Astrocyte (in vitro differentiated cells and primary cell): ENCODE data around the gene F5. TPM values are rescaled to one million over a fixed set of nuclear protein-coding genes. Genes with fewer than 3 reads are reported as not detected.
A peak's percentile ranks its signal among the peaks of the same experiment; 100 is the strongest.

Source experiments
- DNase-seq: peaks from one replicate; pipeline ENCODE4 v3.0.0-alpha.2; 2010; ENCODE audit warnings: low read depth
- FAIRE-seq: peaks from 2 replicates; lab custom pipeline; 2011; peaks lifted over from hg19 to GRCh38; lab: Jason Lieb, UNC
- H2AFZ ChIP-seq: 2 replicates; pipeline ENCODE4 v1.6.0; 2012; ENCODE audit warnings: low read depth, low read length, inconsistent platforms
- H3K27ac ChIP-seq: 2 replicates; pipeline ENCODE4 v1.5.1; 2011; ENCODE audit warnings: low read depth, low read length, inconsistent platforms
- H3K27me3 ChIP-seq: 2 replicates; pipeline ENCODE4 v1.6.0; 2011; ENCODE audit warnings: low read length, inconsistent platforms; ENCODE audit not compliant: insufficient read depth
- H3K36me3 ChIP-seq: 2 replicates; pipeline ENCODE4 v1.5.1; 2011; ENCODE audit warnings: low read length, inconsistent platforms; ENCODE audit not compliant: insufficient read depth
- H3K4me1 ChIP-seq: 2 replicates; pipeline ENCODE4 v1.5.1; 2011; ENCODE audit warnings: low read length, inconsistent platforms; ENCODE audit not compliant: insufficient read depth
- H3K4me2 ChIP-seq: 2 replicates; pipeline ENCODE4 v1.6.0; 2012; ENCODE audit warnings: low read length, inconsistent platforms
- H3K4me3 ChIP-seq: 2 replicates; pipeline ENCODE4 v1.5.1; 2011; ENCODE audit warnings: low read depth, mild to moderate bottlenecking, low read length, inconsistent platforms; ENCODE audit not compliant: insufficient read depth
- H3K79me2 ChIP-seq: 2 replicates; pipeline ENCODE4 v1.6.0; 2012; ENCODE audit warnings: mild to moderate bottlenecking, low read length, inconsistent platforms; ENCODE audit not compliant: insufficient read depth
- H3K9ac ChIP-seq: 2 replicates; pipeline ENCODE4 v1.6.0; 2012; ENCODE audit warnings: mild to moderate bottlenecking, low read length, inconsistent platforms
- H3K9me3 ChIP-seq: 2 replicates; pipeline ENCODE4 v1.5.1; 2012; ENCODE audit warnings: low read depth, mild to moderate bottlenecking, low read length, inconsistent platforms; ENCODE audit not compliant: insufficient read depth
- H4K20me1 ChIP-seq: 2 replicates; pipeline ENCODE4 v1.6.0; 2012; ENCODE audit warnings: low read length, inconsistent platforms; ENCODE audit not compliant: insufficient read depth
- H3K27ac Mint-ChIP-seq: one replicate; pipeline ENCODE4 v1.8.0; 2021; ENCODE audit warnings: mild to moderate bottlenecking, mixed read lengths; ENCODE audit not compliant: unreplicated experiment
- H3K27me3 Mint-ChIP-seq: one replicate; pipeline ENCODE4 v1.8.0; 2021; ENCODE audit warnings: low read depth, mixed read lengths; ENCODE audit not compliant: unreplicated experiment
- H3K36me3 Mint-ChIP-seq: one replicate; pipeline ENCODE4 v1.8.0; 2021; ENCODE audit warnings: low read depth, mixed read lengths; ENCODE audit not compliant: unreplicated experiment
- H3K4me1 Mint-ChIP-seq: one replicate; pipeline ENCODE4 v1.8.0; 2021; ENCODE audit warnings: low read depth, mixed read lengths; ENCODE audit not compliant: unreplicated experiment
- H3K4me3 Mint-ChIP-seq: one replicate; pipeline ENCODE4 v1.8.0; 2021; ENCODE audit warnings: mild to moderate bottlenecking, moderate library complexity, mixed read lengths; ENCODE audit not compliant: unreplicated experiment
- H3K9me3 Mint-ChIP-seq: one replicate; pipeline ENCODE4 v1.8.0; 2021; ENCODE audit warnings: mild to moderate bottlenecking, mixed read lengths; ENCODE audit not compliant: unreplicated experiment
- EZH2 ChIP-seq: IDR thresholded peaks from 2 replicates; pipeline ENCODE4 v1.6.1; 2012; ENCODE audit warnings: mild to moderate bottlenecking, low read length, inconsistent platforms; ENCODE audit not compliant: insufficient read depth
- total RNA-seq: library from RNA; stranded (reverse); gene quantifications from 2 replicates; pipeline ENCODE4 v1.2.1, GENCODE V29; 2021
- TF ChIP-seq, protein P1 (sequence below): IDR thresholded peaks from 2 replicates; pipeline ENCODE4 v1.5.1; 2011; ENCODE audit warnings: low read depth, mild to moderate bottlenecking, inconsistent platforms, low read length, moderate library complexity; ENCODE audit not compliant: insufficient read depth

Gene F5
- total RNA-seq, 1 donor from 2014 or later = 0.18 TPM

DNA sequence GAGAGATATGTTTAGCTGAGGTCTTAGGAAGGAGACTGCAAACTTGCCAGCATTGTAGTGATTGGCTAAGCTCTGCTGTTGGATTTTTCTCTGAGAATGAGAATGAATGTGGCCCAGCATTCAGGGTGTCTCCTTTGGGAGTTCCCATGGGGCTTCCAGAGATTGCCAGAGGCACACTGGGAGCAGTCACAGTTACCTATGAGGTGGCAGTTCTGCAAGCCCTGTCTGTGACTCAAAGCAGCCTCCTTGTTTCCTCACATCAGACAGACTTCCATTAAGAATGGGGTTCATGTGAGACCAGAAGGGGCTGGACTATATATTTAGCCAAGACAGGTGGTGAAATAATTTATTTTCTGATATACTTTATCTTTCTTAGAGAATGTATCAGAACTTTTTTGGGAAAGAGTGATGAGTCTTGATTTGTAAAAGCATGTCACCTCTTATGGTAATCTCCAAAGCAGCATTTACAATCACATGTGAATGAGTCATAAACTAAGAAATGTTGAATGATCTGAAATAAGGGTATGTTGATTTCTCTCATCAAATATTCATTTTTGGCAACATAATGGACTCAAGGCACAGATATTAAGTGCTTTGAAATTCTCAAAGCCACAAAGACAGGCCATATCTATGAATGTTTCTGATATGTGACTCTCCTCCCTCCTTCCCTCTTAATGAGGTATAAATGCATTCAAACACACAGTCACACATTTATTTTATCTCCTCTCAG lies 91.1 kb downstream of the F5 start:
- Histone ChIP-seq H3K9me3 (no peaks in the 10 kb centered on the region), H3K27ac (no peak overlapping the region), H3K4me2 (no peak overlapping the region), H3K4me3 (no peak overlapping the region), H3K27me3 (no peaks in the 10 kb centered on the region), H3K4me1 (no peaks in the 10 kb centered on the region), H2AFZ (no peak overlapping the region), H4K20me1 (no peaks in the 10 kb centered on the region), H3K79me2 (no peaks in the 10 kb centered on the region), H3K9ac (no peak overlapping the region), H3K36me3 (no peaks in the 10 kb centered on the region)
- Mint-ChIP-seq H3K27ac (no peak overlapping the region), H3K4me1 (peaks cover 8% of the 10 kb centered on the region), H3K36me3 (no peaks in the 10 kb centered on the region), H3K4me3 (no peak overlapping the region), H3K27me3 (no peaks in the 10 kb centered on the region), H3K9me3 (peaks cover 5% of the 10 kb centered on the region)
- peak; percentile 37 for DNase-seq
- no peak for TF ChIP-seq EZH2
- TF ChIP-seq, protein P1, sequence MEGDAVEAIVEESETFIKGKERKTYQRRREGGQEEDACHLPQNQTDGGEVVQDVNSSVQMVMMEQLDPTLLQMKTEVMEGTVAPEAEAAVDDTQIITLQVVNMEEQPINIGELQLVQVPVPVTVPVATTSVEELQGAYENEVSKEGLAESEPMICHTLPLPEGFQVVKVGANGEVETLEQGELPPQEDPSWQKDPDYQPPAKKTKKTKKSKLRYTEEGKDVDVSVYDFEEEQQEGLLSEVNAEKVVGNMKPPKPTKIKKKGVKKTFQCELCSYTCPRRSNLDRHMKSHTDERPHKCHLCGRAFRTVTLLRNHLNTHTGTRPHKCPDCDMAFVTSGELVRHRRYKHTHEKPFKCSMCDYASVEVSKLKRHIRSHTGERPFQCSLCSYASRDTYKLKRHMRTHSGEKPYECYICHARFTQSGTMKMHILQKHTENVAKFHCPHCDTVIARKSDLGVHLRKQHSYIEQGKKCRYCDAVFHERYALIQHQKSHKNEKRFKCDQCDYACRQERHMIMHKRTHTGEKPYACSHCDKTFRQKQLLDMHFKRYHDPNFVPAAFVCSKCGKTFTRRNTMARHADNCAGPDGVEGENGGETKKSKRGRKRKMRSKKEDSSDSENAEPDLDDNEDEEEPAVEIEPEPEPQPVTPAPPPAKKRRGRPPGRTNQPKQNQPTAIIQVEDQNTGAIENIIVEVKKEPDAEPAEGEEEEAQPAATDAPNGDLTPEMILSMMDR = no peak
- FAIRE-seq = no peak

GRCh38 chr1:169494343-169494742 lies 91.9 kb downstream of the F5 start:
- Histone ChIP-seq H3K4me1 (no peaks in the 10 kb centered on the region), H3K4me2 (no peak overlapping the region), H4K20me1 (no peaks in the 10 kb centered on the region), H3K36me3 (no peaks in the 10 kb centered on the region), H3K79me2 (no peaks in the 10 kb centered on the region), H3K9me3 (no peaks in the 10 kb centered on the region), H3K27ac (no peak overlapping the region), H3K9ac (no peak overlapping the region), H3K27me3 (no peaks in the 10 kb centered on the region), H3K4me3 (no peak overlapping the region), H2AFZ (no peak overlapping the region)
- Mint-ChIP-seq H3K9me3 (peaks cover 5% of the 10 kb centered on the region), H3K27me3 (no peaks in the 10 kb centered on the region), H3K4me3 (no peak overlapping the region), H3K4me1 (peaks cover 8% of the 10 kb centered on the region), H3K27ac (no peak overlapping the region), H3K36me3 (no peaks in the 10 kb centered on the region)
- no peak for FAIRE-seq
- TF ChIP-seq, protein P1 = no peak
- no peak for TF ChIP-seq EZH2
- DNase-seq = no peak

DNA sequence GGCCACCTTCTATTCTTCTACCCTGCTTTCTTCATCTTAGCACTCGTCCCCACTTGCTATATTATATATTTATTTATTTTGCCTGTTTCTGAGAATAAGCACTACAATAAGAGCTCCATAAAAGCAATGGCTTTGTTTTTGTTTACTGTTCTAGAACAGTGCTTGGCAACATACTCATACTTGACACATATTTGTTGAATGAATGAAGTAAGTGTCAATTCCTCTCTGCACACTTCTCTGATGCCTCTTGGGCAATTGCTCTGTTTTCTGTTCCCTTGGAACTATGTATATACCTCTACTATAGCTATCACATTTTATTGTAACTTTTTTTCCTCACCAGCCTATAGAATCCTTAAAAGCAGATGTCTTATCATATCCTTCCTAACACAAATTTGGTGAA lies 93.0 kb downstream of the F5 start:
- no peaks in the 10 kb centered on the region for H3K36me3 Mint-ChIP-seq
- no peak for TF ChIP-seq EZH2
- TF ChIP-seq, protein P1 = no peak
- H3K4me3 Mint-ChIP-seq = no peak overlapping the region
- no peaks in the 10 kb centered on the region for H3K27me3 Mint-ChIP-seq
- no peak overlapping the region for H3K27ac Mint-ChIP-seq
- Histone ChIP-seq H2AFZ (no peak overlapping the region), H3K36me3 (no peaks in the 10 kb centered on the region), H3K27me3 (no peaks in the 10 kb centered on the region), H3K27ac (no peak overlapping the region), H3K9me3 (no peaks in the 10 kb centered on the region), H4K20me1 (no peaks in the 10 kb centered on the region), H3K9ac (no peak overlapping the region), H3K4me1 (no peaks in the 10 kb centered on the region), H3K79me2 (no peaks in the 10 kb centered on the region), H3K4me3 (no peak overlapping the region), H3K4me2 (no peak overlapping the region)
- peaks cover 5% of the 10 kb centered on the region for H3K9me3 Mint-ChIP-seq
- FAIRE-seq = no peak
- no peak for DNase-seq
- H3K4me1 Mint-ChIP-seq = peaks cover 8% of the 10 kb centered on the region
